SJCRH30 (cell line): ENCODE measurements around the gene PIM1. TPM values are rescaled to one million over a fixed set of nuclear protein-coding genes. Genes with fewer than 3 reads are reported as not detected.
A peak's percentile ranks its signal among the peaks of the same experiment; 100 is the strongest.

Experiments
- DNase-seq, 2 experiments: peaks; one replicate each; pipeline ENCODE4 v3.0.0-alpha.2; 2015 to 2020
- H3K27ac ChIP-seq: fragments of 250-450 bp; sonication (Bioruptor Pico); 2 replicates; pipeline ENCODE4 v1.5.1; 2020; ENCODE audit warnings: mild to moderate bottlenecking, moderate library complexity
- H3K27me3 ChIP-seq: fragments of 250-450 bp; sonication (Bioruptor Pico); 2 replicates; pipeline ENCODE4 v1.5.1; 2020; ENCODE audit warnings: mild to moderate bottlenecking, moderate library complexity
- H3K36me3 ChIP-seq: fragments of 250-450 bp; sonication (Bioruptor Pico); 2 replicates; pipeline ENCODE4 v1.5.1; 2020; ENCODE audit warnings: mild to moderate bottlenecking, moderate library complexity
- H3K4me1 ChIP-seq: fragments of 250-450 bp; sonication (Bioruptor Pico); 2 replicates; pipeline ENCODE4 v1.5.1; 2020; ENCODE audit warnings: mild to moderate bottlenecking, moderate library complexity
- H3K4me3 ChIP-seq: fragments of 250-450 bp; sonication (Bioruptor Pico); 2 replicates; pipeline ENCODE4 v1.5.1; 2020; ENCODE audit warnings: mild to moderate bottlenecking, moderate library complexity
- H3K9me3 ChIP-seq: fragments of 250-450 bp; sonication (Bioruptor Pico); replicated peaks from 2 replicates; pipeline ENCODE4 v1.5.1; 2020; ENCODE audit warnings: mild to moderate bottlenecking, moderate library complexity
- total RNA-seq: library from RNA; depleted of rRNA; stranded (reverse); fragments of >200 nt; shearing (Covaris generic); gene quantifications from 2 replicates; pipeline ENCODE4 v1.2.3, GENCODE V29; 2014

Gene PIM1
- total RNA-seq, 1 experiment from 2014 or later, result 16.4 TPM

DNA sequence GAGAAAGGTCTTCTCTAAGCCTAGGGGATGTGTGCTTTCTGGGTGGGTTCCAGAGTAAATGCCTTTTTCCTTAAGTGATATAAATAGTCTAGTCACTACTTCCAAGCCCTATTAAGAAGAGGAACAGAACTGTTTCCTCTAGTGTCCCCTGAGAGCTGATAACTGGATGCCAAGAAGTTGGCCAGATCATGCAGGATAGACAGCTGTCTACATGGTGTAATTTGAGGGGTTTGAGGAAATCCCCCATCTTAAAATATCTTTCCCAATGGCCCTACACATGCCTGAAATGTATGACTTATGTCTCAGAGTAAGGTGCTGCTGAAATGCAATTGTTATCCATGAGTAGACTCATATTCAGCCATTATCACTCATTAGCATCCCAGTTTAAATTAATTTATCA, 20.2 kb upstream of the PIM1 start:
- Histone ChIP-seq H3K36me3 (no peaks in the 10 kb centered on the region), H3K27me3 (no peaks in the 10 kb centered on the region), H3K4me1 (peaks cover 17% of the 10 kb centered on the region), H3K9me3 (no peaks in the 10 kb centered on the region), H3K27ac (no peak overlapping the region), H3K4me3 (no peak overlapping the region)
- no peak for DNase-seq

DNA sequence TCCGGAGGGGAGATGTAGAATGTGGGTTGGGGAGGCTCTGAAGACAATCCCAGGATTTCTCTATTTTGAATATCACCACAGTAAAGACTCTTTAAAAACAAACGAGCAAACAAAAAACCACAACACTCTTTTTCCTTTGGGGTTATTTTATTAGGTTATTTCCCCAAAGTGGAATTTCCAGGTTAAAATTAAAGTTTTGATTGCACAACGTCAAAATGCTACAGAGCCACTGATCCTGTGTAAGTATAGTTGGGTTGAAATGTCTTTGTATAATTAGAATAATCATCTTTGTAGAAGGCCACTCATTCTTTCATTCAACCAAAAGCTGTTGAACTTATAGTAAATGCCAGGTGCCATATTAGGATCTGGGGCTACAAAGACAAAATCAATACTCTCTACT, 19.6 kb upstream of the PIM1 start:
- H3K4me1 ChIP-seq, result peaks cover 17% of the 10 kb centered on the region
- H3K27me3 ChIP-seq, result no peaks in the 10 kb centered on the region
- H3K36me3 ChIP-seq, result no peaks in the 10 kb centered on the region
- H3K27ac ChIP-seq, result no peak overlapping the region
- no peaks in the 10 kb centered on the region for H3K9me3 ChIP-seq
- no peak overlapping the region for H3K4me3 ChIP-seq
- no peak for DNase-seq

DNA sequence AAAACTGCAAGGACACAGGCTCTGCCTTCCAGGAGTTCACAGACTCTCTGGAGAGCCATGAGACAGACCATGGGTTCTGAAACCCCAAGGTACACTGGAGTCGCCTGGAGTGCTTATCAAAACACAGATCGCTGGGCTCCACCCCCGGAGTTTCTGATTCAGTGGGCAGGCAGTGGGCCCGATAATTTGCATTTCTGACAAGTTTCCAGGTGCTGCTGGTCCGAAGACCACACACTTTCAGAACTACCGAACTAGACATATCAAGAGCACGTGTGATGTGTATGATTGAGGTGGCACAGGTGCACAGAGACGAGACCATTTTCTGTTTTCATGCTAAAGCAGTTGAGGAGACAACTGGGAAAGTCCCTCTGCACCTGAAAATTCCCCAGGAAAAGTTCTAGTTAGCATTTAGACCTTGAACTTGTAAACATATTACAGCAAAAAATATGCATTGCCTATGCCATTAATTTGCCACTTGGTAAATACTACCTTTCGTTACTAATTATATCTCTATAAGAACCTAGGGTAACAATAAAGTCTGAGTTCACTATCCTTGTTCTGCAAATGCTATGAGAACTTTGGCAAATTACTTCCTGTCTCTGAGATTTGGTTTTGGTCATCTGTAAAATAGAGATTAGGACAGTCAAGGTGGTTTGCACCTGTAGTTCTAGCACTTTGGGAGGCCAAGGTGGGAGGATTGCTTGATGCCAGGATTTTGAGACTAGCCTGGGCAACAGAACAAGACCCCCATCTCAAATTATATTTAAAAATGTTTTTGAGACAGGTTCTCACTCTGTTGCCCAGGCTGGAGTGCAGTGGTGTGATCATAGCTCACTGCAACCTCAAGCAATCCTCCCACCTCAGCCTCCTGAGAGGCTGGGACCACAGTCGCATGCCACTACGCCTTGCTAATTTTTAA, 14.3 kb upstream of the PIM1 start:
- H3K36me3 ChIP-seq, result no peaks in the 10 kb centered on the region
- H3K9me3 ChIP-seq, result no peaks in the 10 kb centered on the region
- H3K4me3 ChIP-seq, result no peak overlapping the region
- H3K27me3 ChIP-seq, result no peaks in the 10 kb centered on the region
- peaks cover 3% of the 10 kb centered on the region; the same call in 1 of the 2 replicates for H3K4me1 ChIP-seq
- no peak overlapping the region for H3K27ac ChIP-seq
- DNase-seq, result peak in 1 of 2 experiments; percentile 24

DNA sequence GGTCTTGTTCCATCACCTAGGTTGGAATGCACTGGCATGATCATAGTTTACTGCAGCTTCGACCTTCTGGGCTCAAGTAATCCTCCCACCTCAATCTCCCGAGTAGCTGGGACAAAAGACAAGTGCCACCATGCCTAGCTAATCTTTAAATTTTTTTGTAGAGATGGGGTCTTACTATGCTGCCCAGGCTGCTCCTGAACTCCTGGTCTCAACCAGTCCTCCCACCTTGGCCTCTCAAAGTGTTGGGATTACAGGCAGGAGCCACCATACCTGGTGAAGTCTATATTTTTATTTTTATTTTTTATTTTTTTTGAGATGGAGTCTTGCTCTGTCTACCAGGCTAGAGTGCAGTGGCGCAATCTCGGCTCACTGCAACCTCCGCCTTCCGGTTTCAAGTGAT, 11.4 kb upstream of the PIM1 start:
- Histone ChIP-seq H3K27ac (no peak overlapping the region), H3K4me3 (no peak overlapping the region), H3K27me3 (no peaks in the 10 kb centered on the region), H3K4me1 (peaks cover 3% of the 10 kb centered on the region; the same call in 1 of the 2 replicates), H3K9me3 (no peaks in the 10 kb centered on the region), H3K36me3 (no peaks in the 10 kb centered on the region)
- no peak for DNase-seq

DNA sequence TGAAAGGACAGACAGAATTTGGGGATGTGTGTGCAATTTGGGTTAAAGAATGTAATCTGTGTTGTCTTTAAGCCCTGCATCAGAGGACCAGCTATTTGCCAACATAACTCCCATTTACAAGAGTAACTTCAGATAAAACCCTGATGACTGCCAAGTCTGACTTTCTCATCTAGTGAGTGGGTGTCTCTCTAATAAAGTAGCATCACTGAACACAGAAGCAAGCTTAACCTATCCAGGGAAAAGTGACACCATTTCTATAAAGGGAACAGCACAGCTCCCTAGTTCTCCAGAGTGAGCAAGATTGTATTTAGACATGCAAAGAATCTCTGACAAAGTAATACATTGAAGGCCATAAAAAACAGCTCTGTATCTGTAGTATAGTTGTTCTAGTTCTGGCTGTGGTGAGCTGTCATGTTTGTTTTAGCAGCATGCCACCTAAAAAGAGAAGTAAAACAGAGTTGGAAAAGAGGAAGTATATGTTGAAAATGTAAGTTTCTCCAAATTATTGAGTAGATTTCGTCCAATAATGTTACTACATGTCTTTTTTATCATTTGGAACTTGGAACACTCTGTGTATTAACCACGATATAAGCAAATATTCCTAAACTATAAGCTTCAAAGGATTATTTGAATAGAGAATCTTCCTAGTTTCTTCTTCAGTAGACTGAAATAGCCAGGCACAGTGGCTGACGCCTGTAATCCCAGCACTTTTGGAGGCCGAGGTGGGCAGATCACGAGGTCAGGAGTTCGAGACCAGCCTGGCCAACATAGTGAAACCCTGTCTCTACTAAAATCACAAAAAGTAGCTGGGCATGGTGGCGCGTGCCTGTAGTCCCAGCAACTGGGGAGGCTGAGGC, 8.8 kb upstream of the PIM1 start:
- Histone ChIP-seq H3K9me3 (no peaks in the 10 kb centered on the region), H3K27me3 (no peaks in the 10 kb centered on the region), H3K36me3 (no peaks in the 10 kb centered on the region), H3K4me3 (no peak overlapping the region), H3K27ac (no peak overlapping the region), H3K4me1 (no peaks in the 10 kb centered on the region)
- DNase-seq, result no peak

DNA sequence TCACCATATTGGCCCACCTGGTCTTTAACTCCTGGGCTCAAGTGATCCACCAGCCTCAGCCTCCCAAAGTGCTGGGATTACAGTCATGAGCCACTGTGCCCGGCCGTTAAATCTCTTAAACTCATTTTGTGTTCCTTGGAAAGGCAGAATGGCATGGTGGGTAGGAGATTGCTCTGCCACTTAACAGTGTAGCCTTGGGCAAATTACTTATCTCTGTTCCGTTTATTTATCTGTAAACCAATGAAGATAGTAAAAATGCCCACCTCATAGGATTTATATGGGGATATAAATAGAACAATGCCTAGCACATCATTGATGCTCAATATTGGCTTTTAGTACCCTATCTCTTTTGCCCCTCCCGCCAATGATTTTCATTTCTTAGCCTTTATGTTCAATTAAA, 7.2 kb upstream of the PIM1 start:
- no peak overlapping the region for H3K27ac ChIP-seq
- no peaks in the 10 kb centered on the region for H3K36me3 ChIP-seq
- H3K9me3 ChIP-seq, result no peaks in the 10 kb centered on the region
- H3K4me1 ChIP-seq, result no peaks in the 10 kb centered on the region
- H3K27me3 ChIP-seq, result no peaks in the 10 kb centered on the region
- no peak for DNase-seq
- H3K4me3 ChIP-seq, result no peak overlapping the region

DNA sequence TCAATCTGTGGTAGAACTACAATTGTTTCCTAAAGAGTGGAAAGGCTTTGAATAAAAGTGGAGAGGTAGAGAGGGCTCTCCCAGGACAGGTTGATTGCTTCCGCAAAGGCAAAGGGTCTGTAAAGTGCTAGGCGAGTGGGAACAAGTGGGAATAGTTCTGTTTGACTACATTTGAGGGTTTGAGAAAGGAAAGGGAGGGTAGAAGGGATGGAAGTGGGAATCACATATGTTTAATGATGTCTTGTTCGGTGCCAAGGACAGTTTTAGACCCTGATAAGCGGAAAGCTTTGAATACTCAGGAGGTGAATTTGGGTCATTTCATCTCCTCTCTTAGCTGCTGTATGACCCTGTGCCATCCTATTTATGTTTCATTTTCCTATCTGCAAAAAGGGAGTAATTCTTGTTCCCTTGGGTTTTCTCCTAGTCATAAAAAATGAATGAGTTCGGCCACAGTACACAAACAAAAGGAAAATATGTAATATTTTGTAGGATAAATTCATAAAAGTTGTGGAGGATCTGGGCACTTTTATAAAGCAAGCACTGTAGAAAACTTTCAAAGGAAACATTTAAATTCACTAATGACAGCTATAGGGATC, 1.7 kb upstream of the PIM1 start:
- Histone ChIP-seq H3K27ac (peak overlapping the region; percentile 89), H3K27me3 (no peaks in the 10 kb centered on the region), H3K4me1 (peaks cover 7% of the 10 kb centered on the region; the same call in 1 of the 2 replicates), H3K4me3 (peak overlapping the region; percentile 60), H3K9me3 (no peaks in the 10 kb centered on the region), H3K36me3 (peaks cover 10% of the 10 kb centered on the region)
- DNase-seq, result no peak

DNA sequence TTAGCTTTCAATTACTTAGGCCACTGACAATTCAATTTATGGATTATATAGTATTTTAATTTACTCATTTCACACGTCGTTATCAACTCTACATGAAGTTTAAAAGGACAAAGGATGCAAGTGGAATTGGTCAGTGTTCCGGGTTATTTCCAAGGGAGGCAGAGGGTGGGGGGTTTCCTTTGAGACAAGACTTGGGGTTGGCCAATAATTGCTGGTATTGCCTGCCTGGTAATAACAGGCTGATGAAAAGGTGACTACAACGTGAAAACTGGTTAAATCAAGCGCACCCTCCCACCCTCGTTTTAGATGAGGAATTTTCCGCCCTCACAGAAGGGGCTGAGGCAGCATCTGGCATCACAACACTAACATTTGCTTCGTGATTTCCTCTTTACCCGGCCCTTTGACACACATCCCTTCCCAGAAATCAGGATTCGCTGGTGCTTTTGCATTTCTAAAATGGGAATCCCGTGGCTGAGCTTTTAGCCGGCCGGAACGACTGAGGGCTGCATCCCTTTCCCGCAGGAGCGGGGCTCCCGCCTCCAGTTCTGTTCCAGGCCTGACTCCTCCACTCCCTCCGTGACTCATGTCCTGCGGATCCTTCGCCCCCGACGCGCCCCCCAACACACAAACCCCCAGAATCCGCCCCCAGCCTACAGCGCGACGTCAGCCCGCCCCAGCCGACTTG, 999 bp upstream of the PIM1 start:
- Histone ChIP-seq H3K36me3 (peaks cover 15% of the 10 kb centered on the region), H3K9me3 (no peaks in the 10 kb centered on the region), H3K27ac (peak overlapping the region; percentile 89), H3K4me3 (peak overlapping the region; percentile 60), H3K27me3 (no peaks in the 10 kb centered on the region), H3K4me1 (peaks cover 7% of the 10 kb centered on the region; the same call in 1 of the 2 replicates)
- DNase-seq, result no peak

DNA sequence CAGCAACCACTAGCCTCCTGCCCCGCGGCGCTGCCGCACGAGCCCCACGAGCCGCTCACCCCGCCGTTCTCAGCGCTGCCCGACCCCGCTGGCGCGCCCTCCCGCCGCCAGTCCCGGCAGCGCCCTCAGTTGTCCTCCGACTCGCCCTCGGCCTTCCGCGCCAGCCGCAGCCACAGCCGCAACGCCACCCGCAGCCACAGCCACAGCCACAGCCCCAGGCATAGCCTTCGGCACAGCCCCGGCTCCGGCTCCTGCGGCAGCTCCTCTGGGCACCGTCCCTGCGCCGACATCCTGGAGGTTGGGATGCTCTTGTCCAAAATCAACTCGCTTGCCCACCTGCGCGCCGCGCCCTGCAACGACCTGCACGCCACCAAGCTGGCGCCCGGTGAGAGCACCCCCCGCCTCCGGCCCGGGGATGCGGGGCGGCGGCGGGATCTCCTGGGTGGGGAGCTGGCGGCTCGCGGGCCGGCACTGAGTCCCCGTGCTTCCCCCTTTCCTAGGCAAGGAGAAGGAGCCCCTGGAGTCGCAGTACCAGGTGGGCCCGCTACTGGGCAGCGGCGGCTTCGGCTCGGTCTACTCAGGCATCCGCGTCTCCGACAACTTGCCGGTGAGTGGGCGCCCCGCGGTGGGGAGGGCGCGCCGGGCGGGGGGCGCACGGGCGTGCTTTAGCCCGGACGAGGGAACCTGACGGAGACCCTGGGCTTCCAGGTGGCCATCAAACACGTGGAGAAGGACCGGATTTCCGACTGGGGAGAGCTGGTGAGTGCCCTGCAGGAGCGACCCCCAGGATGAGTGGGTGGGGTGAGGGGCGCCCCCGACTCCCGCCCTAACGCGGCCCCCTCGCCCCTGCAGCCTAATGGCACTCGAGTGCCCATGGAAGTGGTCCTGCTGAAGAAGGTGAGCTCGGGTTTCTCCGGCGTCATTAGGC, 585 bp downstream of the PIM1 start:
- H3K4me1 ChIP-seq, result peaks cover 7% of the 10 kb centered on the region; the same call in 1 of the 2 replicates
- peak overlapping the region; percentile 82 for H3K4me3 ChIP-seq
- no peaks in the 10 kb centered on the region for H3K27me3 ChIP-seq
- H3K27ac ChIP-seq, result peak overlapping the region; percentile 50; the same call in 1 of the 2 replicates
- H3K9me3 ChIP-seq, result no peaks in the 10 kb centered on the region
- peak; percentile 57 to 60 for DNase-seq
- peaks cover 21% of the 10 kb centered on the region for H3K36me3 ChIP-seq

DNA sequence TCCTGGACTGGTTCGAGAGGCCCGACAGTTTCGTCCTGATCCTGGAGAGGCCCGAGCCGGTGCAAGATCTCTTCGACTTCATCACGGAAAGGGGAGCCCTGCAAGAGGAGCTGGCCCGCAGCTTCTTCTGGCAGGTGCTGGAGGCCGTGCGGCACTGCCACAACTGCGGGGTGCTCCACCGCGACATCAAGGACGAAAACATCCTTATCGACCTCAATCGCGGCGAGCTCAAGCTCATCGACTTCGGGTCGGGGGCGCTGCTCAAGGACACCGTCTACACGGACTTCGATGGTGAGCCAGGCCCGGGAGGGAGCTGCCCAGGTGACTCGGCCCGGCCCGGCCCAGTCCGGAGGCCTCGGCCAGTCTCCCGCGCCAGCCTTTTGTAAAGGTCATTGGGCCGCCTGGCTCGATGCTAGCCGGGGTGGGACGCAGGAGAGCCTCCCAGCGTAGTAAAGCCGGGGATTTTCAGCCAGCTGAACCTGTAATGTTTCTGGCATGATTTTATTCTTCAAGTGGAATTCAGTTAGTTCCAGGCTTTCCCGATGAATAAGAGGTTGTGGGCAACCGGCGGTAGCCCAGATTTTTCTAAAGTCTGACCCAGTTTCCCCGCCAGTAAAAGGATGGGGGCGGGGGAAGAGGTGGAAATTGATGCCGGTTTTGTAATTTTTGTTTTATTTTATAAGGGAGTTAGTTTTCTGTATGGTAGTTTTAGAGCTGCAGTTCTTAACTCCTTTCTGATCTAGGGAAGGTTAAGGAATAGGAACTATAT, 1.4 kb downstream of the PIM1 start:
- peaks cover 23% of the 10 kb centered on the region for H3K36me3 ChIP-seq
- peak overlapping the region; percentile 82 for H3K4me3 ChIP-seq
- H3K27ac ChIP-seq, result peak overlapping the region; percentile 11; the same call in 1 of the 2 replicates
- H3K27me3 ChIP-seq, result no peaks in the 10 kb centered on the region
- DNase-seq, result peak; percentile 40 to 58
- H3K9me3 ChIP-seq, result no peaks in the 10 kb centered on the region
- H3K4me1 ChIP-seq, result peaks cover 7% of the 10 kb centered on the region; the same call in 1 of the 2 replicates

DNA sequence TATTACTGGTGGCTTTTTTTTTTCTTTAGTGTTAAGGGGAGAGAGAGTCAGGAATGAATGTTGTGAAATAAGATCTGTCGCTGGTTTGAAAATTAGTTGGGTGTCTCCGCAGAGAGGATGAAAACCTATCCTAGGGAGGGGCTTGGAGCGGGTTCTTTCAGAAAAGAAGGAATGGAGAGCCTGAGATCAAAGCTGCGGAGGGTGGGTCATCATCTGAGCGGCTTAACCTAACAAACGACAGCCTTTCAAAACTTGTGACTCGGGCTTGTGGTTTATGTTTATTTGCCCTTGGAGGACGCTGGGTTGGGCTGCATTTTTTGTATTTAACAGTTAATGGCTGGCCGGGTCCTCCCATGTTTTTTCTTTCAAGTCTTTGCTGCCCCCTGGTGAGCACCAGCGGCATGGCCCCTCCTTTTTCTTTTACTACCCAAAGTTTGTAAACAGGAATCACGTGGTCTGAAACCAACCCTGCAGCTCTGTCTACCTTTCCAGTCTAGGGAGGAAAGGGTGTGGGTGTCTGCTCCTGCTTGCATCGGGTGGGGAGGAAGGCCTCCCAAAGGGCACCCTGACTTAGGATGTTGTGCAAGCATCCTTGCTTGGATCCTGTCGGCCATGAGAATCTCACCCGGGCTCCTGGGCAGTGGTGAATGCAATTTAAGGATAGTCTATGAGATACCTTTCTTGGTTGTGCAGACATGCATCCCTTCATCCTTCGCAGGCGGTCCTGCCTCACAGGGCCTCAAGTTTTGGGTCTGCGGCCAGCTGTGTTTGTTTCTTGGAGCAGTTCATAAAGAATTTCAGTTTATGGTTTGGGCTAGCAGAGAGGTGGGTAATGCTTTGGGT, 2.2 kb downstream of the PIM1 start:
- H3K27ac ChIP-seq, result no peak overlapping the region
- peaks cover 7% of the 10 kb centered on the region; the same call in 1 of the 2 replicates for H3K4me1 ChIP-seq
- H3K36me3 ChIP-seq, result peaks cover 23% of the 10 kb centered on the region
- H3K4me3 ChIP-seq, result peak overlapping the region; percentile 82
- H3K9me3 ChIP-seq, result no peaks in the 10 kb centered on the region
- DNase-seq, result peak; percentile 81 to 90
- no peaks in the 10 kb centered on the region for H3K27me3 ChIP-seq

DNA sequence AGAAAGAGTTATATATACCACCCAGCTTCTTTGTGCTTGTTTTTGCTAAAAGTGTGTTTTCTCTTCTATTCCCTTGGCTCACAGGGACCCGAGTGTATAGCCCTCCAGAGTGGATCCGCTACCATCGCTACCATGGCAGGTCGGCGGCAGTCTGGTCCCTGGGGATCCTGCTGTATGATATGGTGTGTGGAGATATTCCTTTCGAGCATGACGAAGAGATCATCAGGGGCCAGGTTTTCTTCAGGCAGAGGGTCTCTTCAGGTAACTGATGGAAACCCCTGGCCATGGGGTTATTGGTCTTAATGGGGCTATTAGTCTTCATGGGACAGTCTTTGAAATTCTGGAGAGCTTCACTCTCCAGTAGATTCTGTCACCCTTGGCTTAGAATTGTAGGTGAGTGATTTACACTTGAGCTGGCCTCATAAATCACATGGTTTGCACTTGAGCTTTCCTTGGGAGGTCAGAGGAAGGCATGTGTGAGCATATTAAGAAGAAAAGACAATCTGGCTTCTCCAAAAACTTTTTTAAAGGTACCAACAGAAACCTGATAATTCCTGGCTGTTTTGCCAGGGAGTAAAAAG, 3.0 kb downstream of the PIM1 start:
- H3K27me3 ChIP-seq, result no peaks in the 10 kb centered on the region
- DNase-seq, result no peak
- no peaks in the 10 kb centered on the region for H3K9me3 ChIP-seq
- H3K4me1 ChIP-seq, result peaks cover 6% of the 10 kb centered on the region; the same call in 1 of the 2 replicates
- no peak overlapping the region for H3K4me3 ChIP-seq
- peaks cover 23% of the 10 kb centered on the region for H3K36me3 ChIP-seq
- no peak overlapping the region for H3K27ac ChIP-seq
